Measurements from ENCODE around the gene AFAP1.

Gene AFAP1

DNA sequence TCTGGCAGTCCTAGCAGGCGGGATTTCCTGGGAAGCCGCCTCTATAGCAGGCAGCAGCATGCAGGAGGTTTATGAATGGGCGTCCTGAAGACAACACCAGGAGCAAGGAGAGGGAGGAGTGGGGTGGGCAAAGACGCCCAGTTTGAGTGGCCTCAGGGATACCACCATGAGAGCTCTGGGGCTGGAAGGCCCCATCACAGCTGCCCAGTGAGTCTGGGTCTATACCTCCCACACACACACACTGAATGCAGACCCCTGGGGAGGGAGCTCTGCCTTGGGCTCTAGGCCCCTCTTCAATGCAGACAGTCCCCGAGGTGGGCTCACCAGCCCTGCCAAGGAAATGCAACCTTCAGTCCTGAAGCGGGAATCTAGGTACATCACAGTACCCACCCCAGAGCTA is 98.6 kb downstream of the AFAP1 start:
- DNase-seq (ENCODE audit: low read depth) = no peak

DNA sequence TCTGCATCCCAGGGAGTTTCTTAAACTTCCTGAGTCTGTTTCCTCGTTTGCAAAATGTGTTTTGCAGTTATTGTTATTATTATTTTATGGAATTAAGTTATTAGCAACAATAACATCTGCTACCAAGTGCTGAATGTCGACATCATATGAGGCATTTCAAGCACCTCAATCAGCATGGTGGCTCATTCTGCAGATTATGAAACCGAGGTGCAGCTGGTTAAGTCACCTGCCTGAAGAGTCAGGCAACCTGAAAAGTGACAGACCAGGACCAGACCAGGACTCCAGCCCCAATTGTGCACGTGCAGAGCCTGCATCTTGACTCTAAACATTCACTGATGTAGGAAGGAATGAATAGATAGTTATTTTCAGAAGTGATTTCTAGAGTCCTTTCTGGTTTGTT is 99.8 kb downstream of the AFAP1 start:
- no peak for DNase-seq (ENCODE audit: low read depth)

DNA sequence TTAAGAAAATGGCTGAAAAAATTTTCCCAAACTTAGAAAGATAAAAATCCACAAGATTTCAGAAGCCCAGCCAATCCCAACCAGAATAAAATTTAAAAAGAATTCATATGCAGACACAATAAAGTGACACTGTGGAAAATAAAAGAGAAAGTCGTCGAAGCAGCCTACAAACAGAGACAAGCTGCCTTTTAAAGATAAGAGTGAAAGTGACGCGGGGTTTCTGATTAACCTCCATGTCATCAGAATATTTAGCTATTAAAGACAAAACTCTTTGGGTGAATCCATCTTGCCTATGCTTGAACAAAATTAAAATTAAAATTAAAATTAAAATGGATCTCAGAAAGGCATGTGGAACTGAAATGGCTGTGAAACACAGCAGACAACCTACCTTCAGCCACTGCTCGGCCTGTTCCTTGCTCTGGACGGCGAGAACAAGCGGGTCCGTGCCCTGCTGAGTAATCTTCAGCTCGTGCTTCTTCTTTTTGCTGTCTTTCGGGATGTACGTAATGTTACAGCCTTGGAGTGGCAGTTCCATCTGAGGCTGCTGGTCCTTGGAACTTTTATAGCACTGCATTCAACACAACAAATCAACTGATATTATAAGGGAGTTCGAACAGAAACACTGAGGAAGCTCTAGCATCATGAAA is 101.4 kb downstream of the AFAP1 start:
- DNase-seq (ENCODE audit: low read depth) = no peak

DNA sequence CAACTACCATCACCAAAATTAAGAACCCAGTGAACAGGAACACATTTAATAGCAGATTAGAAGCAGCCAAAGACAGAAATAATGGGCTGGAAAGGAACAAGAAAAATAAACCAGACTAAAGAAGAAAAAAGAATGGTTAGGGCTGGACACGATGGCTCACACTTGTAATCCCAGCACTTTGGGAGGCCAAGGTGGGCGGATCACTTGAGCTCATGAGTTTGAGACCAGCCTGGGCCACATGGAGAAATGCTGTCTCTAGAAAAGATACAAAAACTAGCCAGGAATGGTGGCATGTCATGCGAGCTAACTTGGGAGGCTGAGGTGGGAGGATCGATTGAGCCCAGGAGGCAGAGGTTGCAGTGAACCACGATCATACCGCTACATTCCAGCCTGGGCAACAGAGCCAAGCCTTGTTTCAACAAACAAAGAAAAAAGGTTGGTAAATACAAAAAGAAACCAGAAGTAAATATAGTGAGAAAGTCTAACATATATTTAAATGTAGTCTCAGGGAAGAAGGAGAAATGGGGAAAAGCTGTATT is 102.0 kb downstream of the AFAP1 start:
- no peak for DNase-seq (ENCODE audit: low read depth)

- DNase-seq (ENCODE audit: low read depth) = no peak
These were observed 107.6 kb downstream of the AFAP1 start for GRCh38 chr4:7831858-7832730.

GRCh38 chr4:7831330-7831729 is 108.3 kb downstream of the AFAP1 start:
- DNase-seq (ENCODE audit: low read depth) = peak; percentile 33

GRCh38 chr4:7830747-7831146 is 108.9 kb downstream of the AFAP1 start:
- DNase-seq (ENCODE audit: low read depth) = no peak

DNA sequence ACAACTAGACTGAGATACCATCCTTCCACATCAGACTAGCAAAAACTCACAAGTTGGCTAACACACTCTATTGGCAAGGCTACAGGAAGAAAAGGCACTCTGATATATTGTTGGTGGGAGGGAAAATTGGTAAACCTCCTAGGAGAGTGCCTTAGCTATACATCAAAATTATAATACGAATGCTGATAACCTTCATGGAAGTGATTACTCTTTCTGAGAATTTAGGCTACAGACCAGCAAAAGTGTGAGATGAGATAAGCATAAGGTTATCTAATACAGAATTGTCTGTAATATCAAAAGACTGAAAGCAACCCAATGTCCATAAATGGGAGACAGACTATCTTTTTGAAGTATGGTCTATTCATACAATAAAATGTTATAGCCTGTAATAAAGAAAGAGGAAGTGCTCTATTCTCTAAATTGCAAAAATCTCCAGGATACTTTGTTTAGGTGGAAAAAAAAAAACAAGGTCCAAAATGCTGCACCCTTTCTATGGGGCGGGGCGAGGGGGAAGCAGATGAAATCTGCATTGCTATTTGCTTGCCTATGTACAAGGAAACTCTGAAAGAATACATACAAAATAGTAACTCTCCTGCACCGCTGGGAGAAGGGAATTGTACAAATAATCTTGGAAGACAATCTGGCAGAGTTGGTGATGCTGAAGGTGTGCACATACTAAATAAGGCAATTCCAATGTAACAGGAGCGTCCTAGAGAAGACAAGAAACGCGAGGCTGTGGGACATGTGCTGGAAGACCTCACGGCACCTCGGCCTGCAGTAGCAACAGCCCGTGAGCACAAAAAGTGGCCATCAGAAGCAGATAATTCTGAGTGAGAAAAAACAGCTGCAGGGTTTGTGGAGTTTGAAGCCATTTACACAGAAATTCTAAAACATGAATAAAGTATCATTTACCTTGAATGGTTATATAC is 109.7 kb downstream of the AFAP1 start:
- DNase-seq (ENCODE audit: low read depth) = no peak

DNA sequence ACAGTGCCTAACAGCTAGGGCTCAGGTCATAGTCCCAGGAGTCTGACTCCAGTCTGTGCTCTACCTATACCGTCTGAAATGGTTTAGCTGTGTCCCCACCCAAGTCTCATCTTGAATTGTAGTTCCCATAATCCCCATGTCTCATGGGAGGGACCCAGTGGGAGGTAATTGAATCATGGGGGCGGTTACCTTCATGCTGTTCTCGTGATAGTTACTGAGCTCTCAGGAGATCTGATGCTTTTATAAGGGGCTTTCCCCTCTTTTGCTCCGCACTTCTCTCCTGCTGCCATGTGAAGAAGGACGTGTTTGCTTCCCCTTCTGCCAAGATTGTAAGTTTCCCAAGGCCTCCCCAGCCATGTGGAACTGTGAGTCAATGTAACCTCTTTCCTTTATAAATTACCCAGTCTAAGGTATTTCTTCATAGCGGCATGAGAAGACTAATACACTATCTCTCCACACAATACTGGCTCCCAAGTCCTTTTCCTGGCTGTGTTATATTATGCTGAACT is 110.8 kb downstream of the AFAP1 start:
- DNase-seq (ENCODE audit: low read depth) = no peak

- peak; percentile 37 for DNase-seq (ENCODE audit: low read depth)
These were observed 111.5 kb downstream of the AFAP1 start for GRCh38 chr4:7828011-7828720.

DNA sequence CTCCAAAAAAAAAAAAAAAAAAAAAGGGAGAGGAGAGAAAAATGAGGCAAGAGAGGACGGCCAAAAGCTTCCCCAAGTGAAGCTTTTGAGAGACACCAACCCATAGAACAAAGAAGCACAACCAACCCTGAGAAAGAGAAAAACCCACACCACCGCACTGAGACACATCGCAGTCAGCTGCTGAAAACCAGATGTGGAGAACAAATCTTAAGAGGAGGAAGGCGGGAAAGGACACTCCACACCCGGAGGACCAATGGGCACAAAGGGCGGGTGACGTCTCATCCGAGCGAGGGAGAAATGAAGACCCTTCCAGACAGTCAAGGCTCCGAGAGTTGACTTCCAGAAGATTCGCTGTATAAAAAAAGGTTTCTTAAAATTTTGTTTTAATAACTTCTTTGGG is 112.1 kb downstream of the AFAP1 start:
- no peak for DNase-seq (ENCODE audit: low read depth)

DNA sequence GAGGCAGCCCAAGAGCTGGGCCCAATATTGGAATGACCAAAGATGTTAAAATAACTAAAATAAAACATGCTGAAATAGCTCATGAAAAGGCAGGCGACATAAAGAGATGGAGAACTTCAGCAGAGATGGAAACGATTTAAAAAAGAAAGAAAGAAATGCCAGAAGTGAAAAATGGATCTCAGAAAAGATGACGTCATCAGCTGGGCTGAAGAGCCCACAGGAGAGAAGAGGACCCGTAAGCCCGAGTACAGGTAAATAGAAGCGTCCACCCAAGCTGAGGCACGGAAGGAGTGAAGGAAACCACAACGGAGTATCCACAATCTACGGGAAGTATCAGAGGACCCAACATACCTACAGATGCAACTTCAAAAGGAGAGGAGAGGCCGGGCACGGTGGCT is 112.8 kb downstream of the AFAP1 start:
- DNase-seq (ENCODE audit: low read depth) = no peak

- DNase-seq (ENCODE audit: low read depth) = no peak
These were observed 113.3 kb downstream of the AFAP1 start for GRCh38 chr4:7826176-7826908.

DNA sequence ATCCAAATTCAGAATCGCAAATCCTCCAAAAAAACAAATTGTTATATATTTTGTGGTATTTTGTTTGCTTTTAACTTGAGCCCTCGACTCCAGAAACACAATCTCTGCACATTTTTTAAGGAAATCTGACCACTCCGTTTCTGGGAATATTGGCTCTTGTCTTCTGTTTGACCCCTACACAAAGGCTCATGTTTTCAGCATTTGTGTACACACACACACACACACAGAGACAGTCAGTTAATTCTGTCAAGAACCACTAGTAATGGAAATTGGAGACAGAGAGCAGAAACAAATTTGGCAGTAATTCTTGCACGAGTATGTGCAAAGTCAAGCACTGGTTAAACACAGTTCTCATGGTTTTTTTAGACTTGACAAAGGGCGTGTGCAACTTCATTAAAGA is 115.4 kb downstream of the AFAP1 start:
- no peak for DNase-seq (ENCODE audit: low read depth)

- no peak for DNase-seq (ENCODE audit: low read depth)
These were observed 116.2 kb downstream of the AFAP1 start for GRCh38 chr4:7823416-7823824.

DNA sequence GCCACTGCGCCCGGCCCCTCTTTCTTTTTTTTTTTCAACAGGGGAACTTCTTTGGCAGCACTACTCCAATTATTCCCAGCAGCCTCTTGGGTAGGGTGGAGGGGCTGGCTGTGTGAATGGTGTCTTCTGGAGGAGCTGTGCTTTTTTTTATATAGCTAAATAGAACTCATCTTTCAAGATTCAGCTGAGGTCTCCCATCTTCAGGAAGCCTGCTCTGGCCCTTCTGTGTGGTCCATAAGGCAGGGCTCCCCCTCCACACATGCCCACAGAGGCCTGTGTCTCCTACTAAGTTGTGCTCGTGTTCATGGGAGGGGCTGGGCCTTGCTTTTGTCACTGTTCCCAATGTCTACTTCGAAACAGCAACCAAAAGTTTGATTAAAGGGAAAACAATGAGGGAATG is 116.8 kb downstream of the AFAP1 start:
- DNase-seq (ENCODE audit: low read depth) = no peak

- DNase-seq (ENCODE audit: low read depth) = no peak
These were observed 117.5 kb downstream of the AFAP1 start for GRCh38 chr4:7822137-7822505.

- no peak for DNase-seq (ENCODE audit: low read depth)
These were observed 118.2 kb downstream of the AFAP1 start for GRCh38 chr4:7821245-7822136.

GRCh38 chr4:7820031-7820818 is 119.4 kb downstream of the AFAP1 start:
- DNase-seq (ENCODE audit: low read depth) = no peak
